Large intestine (tissue), 3 donors: Measurements from ENCODE around the gene UBE4B. TPM values are rescaled to one million over a fixed set of nuclear protein-coding genes. Genes with fewer than 3 reads are reported as not detected.

Experiments used
- DNase-seq, 2 donors: peaks; one replicate each; pipeline versions ENCODE4 v3.0.0 to v3.0.0-alpha.2; 2013
- H3K27ac ChIP-seq: one replicate; pipeline ENCODE4 v1.5.1; 2013; ENCODE audit warnings: low read length
- H3K27me3 ChIP-seq: 2 replicates; pipeline ENCODE4 v1.6.1; 2013; ENCODE audit warnings: low read length; ENCODE audit not compliant: control insufficient read depth, insufficient read depth
- H3K36me3 ChIP-seq: 2 replicates; pipeline ENCODE4 v1.6.1; 2013; ENCODE audit warnings: low read length; ENCODE audit not compliant: control insufficient read depth, insufficient read depth
- H3K4me1 ChIP-seq: one replicate; pipeline ENCODE4 v1.6.1; 2013; ENCODE audit warnings: low read length; ENCODE audit not compliant: control insufficient read depth, insufficient read depth
- H3K4me3 ChIP-seq: one replicate; pipeline ENCODE4 v1.5.1; 2013; ENCODE audit warnings: low read length
- H3K9me3 ChIP-seq: one replicate; pipeline ENCODE4 v1.6.1; 2013; ENCODE audit warnings: mild to moderate bottlenecking, low read depth, low read length, moderate library complexity; ENCODE audit not compliant: control insufficient read depth
- WGBS: methylation state at CpG from one replicate; pipeline ENCODE4 v1.1.5; 2013; ENCODE audit warnings: low lambda C conversion rate; ENCODE audit not compliant: insufficient coverage; 5-methylcytosine and 5-hydroxymethylcytosine counted together
- polyA plus RNA-seq: library from polyadenylated mRNA; unstranded; fragments of 120-200 nt; gene quantifications from one replicate; pipeline ENCODE4 v1.2.1, GENCODE V29; 2013

The UBE4B gene
- polyA plus RNA-seq, 1 donor, result 49.1 TPM

DNA sequence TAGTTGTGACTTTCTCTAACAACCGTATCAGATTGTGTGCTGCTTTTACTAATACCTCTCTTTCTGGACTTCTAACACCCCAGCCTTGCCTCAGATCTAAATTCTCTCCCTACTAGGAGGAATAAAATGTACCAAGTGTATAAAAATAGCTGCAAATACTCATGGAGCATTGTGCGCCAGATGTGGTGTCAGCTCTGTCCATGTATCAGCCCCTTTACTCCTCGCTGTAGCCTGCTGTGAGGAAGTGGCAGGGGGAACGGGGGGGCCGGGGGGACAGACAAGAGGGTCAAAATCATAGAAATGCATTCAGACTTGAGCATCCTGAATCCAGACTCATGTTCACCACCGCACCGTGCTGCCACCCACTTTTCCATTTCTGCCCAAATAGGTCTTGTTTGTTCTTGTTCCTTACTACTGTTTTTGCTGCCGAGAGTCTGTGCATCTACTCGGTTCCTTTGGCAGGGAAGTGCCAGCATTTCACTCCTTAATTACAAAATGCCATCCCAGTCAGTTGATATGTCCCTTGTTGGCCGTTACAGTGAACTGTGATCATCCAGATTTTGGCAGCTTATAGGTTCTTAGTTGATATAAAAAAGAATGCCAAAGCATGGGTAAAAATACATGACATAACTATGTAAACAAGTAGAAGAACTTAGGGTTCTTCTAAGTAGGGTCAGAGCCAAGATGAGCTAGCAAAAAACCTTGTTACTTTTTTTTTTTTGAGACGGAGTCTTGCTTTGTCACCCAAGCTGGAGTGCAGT lies 76.4 kb downstream of the UBE4B start:
- no peak for DNase-seq
- Histone ChIP-seq H3K9me3 (no peaks in the 10 kb centered on the region), H3K36me3 (peaks cover 40% of the 10 kb centered on the region), H3K27me3 (no peaks in the 10 kb centered on the region), H3K27ac (no peak overlapping the region), H3K4me3 (no peak overlapping the region), H3K4me1 (peaks cover 22% of the 10 kb centered on the region)
- WGBS, result 83% methylated on average over 2 of the region's 11 CpGs

DNA sequence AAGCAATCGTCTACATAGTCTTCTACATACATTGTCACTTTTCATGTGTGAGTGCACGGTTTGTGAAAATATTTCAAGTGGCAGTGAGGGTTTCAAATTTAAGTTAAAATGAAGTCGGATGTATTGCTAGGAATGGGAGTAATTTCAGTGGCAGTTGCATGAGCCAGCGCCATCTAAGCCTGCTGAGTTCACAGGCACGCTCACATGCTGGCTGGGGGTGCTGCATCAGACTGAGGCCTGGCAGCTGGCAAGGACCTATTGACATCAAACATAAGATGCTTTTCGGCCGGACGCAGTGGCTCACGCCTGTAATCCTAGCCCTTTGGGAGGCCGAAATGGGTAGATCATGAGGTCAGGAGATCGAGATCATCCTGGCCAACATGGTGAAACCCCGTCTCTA lies 80.7 kb downstream of the UBE4B start:
- no peak overlapping the region for H3K27ac ChIP-seq
- H3K27me3 ChIP-seq, result no peaks in the 10 kb centered on the region
- DNase-seq, result no peak
- WGBS, result 100% methylated on average over 2 of the region's 12 CpGs
- H3K36me3 ChIP-seq, result peaks cover 37% of the 10 kb centered on the region
- no peak overlapping the region for H3K4me3 ChIP-seq
- H3K9me3 ChIP-seq, result no peaks in the 10 kb centered on the region
- no peaks in the 10 kb centered on the region for H3K4me1 ChIP-seq

DNA sequence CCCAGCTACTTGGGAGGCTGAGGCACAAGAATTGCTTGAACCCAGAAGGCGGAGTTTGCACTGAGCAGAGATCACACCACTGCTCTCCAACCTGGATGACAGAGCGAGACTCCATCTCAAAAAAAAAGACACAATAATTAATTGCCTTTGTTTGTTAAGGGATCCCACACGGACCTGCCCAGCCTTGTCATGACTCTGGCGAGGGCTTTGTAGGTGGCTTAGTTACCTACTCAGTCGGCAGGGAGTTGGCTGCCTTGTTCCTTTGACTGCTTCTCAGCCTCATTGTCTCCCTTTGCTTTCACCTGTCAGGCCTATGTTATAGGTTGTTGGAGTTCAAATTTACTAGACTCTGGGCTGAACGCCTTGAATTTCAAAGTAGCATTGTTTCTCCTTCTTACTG lies 82.0 kb downstream of the UBE4B start:
- peaks cover 37% of the 10 kb centered on the region for H3K36me3 ChIP-seq
- 100% methylated on average over 1 of the region's 6 CpGs for WGBS
- H3K27ac ChIP-seq, result no peak overlapping the region
- H3K4me1 ChIP-seq, result no peaks in the 10 kb centered on the region
- H3K27me3 ChIP-seq, result no peaks in the 10 kb centered on the region
- no peak overlapping the region for H3K4me3 ChIP-seq
- no peak for DNase-seq
- no peaks in the 10 kb centered on the region for H3K9me3 ChIP-seq

DNA sequence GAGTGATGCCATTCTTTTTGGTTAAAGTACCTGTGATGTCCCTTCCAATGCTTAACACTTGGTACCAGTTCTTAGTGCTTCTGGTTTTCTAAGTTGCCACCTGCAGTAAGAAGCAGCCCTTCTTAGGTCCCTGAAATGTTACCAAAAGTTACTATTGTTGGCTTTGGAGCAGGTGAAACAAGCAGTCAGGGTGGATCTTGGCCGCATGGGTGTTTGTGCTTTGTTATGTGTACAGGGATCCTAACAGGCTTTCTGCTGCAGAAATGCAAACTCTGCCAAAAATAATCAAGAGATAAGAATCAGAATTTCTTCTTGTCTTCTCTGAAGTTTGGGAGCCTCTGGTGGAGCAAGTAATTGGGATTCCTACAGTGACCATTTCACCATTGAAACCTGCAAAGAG lies 84.4 kb downstream of the UBE4B start:
- WGBS, result no CpG with 5 or more reads among the region's 1 CpG
- H3K4me1 ChIP-seq, result no peaks in the 10 kb centered on the region
- H3K36me3 ChIP-seq, result peaks cover 43% of the 10 kb centered on the region
- no peaks in the 10 kb centered on the region for H3K27me3 ChIP-seq
- no peak for DNase-seq
- H3K4me3 ChIP-seq, result no peak overlapping the region
- H3K9me3 ChIP-seq, result no peaks in the 10 kb centered on the region
- H3K27ac ChIP-seq, result no peak overlapping the region

DNA sequence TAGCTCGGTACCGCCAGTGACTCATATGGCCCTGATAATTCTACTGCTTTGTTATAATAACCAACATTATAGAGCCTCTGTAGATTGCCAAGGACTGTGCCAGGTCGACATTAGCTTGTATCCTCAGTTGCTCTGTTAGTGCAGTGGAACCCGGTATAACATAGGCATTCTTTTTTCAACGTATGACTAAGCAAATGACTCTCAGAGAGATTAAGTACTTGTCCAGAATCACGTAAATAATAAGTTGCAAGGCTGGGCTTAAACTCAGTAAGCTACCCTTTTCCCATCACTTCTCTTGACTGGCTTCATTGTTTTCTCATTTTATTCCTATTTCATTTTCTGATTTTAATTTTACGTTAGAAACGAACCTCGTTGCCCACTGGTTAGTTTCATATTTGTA lies 85.1 kb downstream of the UBE4B start:
- DNase-seq, result no peak
- 81% methylated on average over 4 of the region's 9 CpGs for WGBS
- Histone ChIP-seq H3K36me3 (peaks cover 43% of the 10 kb centered on the region), H3K4me1 (no peaks in the 10 kb centered on the region), H3K27ac (no peak overlapping the region), H3K27me3 (no peaks in the 10 kb centered on the region), H3K4me3 (no peak overlapping the region), H3K9me3 (no peaks in the 10 kb centered on the region)

DNA sequence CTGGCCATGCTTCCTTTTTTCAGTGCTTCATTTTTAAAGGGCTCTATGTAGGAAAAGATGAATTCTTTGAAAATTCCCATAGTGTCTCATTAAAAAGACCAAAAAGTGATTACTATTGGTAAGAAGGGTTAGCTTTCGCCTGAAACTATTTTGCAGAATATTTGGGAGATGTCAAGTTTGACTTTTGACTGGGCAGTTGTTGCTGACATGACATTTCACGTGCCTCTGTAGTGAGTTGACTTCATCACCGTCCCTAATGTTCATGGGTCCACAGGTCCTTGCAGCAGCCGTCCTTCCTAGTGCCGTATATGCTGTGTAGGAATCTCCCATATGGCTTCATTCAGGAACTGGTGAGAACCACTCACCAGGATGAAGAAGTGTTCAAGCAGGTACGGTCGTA lies 88.9 kb downstream of the UBE4B start:
- WGBS, result 100% methylated on average over 2 of the region's 7 CpGs
- peaks cover 36% of the 10 kb centered on the region for H3K36me3 ChIP-seq
- no peaks in the 10 kb centered on the region for H3K4me1 ChIP-seq

DNA sequence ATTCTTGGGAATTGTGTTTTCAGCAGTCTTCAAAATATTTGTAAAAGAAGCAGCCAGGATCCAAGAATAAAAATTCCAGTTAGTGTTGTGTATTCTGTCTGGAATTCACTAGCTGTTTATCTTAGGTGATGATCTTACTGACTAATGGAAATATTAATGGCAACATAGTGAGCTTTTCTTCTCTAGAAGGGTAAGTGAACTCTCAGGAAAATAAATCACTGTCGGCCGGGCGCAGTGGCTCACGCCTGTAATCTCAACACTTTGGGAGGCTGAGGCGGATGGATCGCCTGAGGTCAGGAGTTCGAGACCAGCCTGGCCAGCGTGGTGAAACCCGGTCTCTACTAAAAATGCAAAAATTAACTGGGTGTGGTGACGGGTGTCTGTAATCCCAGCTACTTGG lies 90.2 kb downstream of the UBE4B start:
- peaks cover 33% of the 10 kb centered on the region for H3K36me3 ChIP-seq
- H3K4me1 ChIP-seq, result no peaks in the 10 kb centered on the region

More for the DNA sequence above, 88.9 kb downstream of the UBE4B start:
- no peaks in the 10 kb centered on the region for H3K27me3 ChIP-seq
- DNase-seq, result no peak
- no peak overlapping the region for H3K4me3 ChIP-seq
- H3K27ac ChIP-seq, result no peak overlapping the region
- H3K9me3 ChIP-seq, result no peaks in the 10 kb centered on the region

DNA sequence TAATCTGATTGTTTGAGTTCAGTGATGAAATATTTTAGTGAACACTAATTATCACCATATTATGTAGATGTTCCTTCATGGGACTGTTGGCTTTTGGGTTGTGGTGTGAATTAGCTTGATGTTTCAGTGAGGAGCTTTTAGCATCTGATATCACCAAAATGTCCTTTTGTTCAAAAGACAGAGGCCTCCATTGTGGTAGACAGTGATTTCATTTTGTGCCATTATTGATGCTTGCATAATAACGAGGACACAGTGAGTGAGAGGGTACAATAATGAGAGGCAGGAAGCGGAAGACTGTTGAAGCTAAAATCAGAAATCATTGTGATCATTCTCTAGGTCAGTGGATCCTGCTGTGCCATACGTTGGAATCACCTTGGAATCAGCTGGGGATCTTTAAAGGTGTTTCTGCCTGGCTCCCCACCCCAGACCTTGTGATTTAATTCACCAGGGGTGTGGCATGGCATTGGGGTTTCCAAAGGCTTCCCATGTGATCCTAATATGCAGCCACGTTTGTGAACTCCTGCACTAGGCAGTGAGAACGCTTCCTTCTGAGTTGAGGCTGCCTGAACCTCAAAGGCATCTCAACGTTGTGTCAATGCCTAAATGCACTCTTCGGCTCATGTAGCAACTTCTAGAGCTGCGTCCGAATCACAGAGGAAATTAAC lies 95.5 kb downstream of the UBE4B start:
- 100% methylated on average over 1 of the region's 9 CpGs for WGBS
- Histone ChIP-seq H3K9me3 (no peaks in the 10 kb centered on the region), H3K27me3 (no peaks in the 10 kb centered on the region), H3K36me3 (peaks cover 57% of the 10 kb centered on the region), H3K4me1 (no peaks in the 10 kb centered on the region), H3K4me3 (no peak overlapping the region), H3K27ac (no peak overlapping the region)
- DNase-seq, result no peak

More for the DNA sequence above, 90.2 kb downstream of the UBE4B start:
- Histone ChIP-seq H3K27me3 (no peaks in the 10 kb centered on the region), H3K27ac (no peak overlapping the region), H3K9me3 (no peaks in the 10 kb centered on the region), H3K4me3 (no peak overlapping the region)
- no CpG with 5 or more reads among the region's 10 CpGs for WGBS
- no peak for DNase-seq

DNA sequence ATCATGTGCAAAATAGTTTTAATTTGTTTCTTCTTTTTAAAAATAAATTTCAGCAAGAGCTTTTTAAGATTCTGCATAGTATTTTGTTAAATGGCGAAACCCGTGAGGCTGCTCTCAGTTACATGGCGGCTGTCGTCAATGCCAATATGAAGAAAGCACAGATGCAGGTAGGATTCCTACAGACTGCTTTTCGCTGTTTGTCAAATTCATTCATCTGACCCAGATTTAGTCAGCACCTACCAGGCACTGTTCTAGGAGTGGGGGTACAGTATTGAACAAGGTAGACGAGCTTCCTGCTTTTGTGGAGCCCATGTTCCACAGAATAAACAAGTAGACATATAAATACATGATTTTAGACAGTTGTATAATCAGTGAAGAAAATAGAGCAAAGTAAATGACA lies 99.6 kb downstream of the UBE4B start:
- Histone ChIP-seq H3K27me3 (no peaks in the 10 kb centered on the region), H3K36me3 (peaks cover 74% of the 10 kb centered on the region), H3K9me3 (no peaks in the 10 kb centered on the region), H3K27ac (no peak overlapping the region), H3K4me3 (no peak overlapping the region), H3K4me1 (no peaks in the 10 kb centered on the region)
- no peak for DNase-seq
- 100% methylated on average over 3 of the region's 6 CpGs for WGBS

DNA sequence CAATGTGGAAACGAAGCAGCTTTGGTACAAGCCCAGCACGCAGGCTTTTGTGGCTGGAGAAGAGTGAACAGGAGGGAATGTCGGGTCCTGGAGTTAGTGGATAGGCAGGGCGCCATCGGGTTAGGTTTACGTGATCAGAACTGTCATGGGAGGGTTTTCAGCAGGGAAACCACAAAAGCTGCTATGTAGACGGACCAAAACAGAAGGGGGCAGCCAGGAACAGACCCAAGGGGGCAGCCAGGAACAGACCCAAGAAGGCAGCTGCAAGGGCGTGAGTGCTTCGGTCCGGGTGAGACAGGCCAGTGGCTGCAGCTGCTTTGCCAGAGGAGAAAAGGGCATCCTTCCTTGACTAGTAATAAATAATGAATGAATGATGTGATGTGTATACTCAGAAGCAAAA lies 100.1 kb downstream of the UBE4B start:
- peaks cover 74% of the 10 kb centered on the region for H3K36me3 ChIP-seq

DNA sequence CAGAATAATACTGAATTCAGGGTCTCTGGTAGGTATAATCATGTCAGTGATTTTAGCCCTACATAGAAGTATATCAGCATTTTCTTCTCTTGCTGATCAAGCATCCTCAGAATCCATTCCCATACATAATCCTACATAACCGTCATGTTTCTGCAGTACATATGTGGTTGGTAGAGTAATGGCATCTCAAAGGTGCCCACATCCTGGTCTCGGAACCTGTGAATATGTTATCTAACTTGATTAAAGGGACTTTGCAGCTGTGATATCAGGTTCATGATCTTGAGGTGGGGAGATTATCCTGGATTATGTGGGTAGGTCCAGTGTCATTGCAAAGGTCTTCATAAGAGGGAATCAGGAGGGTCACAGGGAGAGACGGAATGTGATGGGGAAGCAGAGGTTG lies 108.2 kb downstream of the UBE4B start:
- Histone ChIP-seq H3K9me3 (no peaks in the 10 kb centered on the region), H3K36me3 (peaks cover 53% of the 10 kb centered on the region), H3K4me3 (no peak overlapping the region), H3K27me3 (no peaks in the 10 kb centered on the region), H3K27ac (no peak overlapping the region), H3K4me1 (no peaks in the 10 kb centered on the region)
- DNase-seq, result no peak
- WGBS, result no CpG with 5 or more reads among the region's 3 CpGs

More for the DNA sequence above, 100.1 kb downstream of the UBE4B start:
- Histone ChIP-seq H3K27ac (no peak overlapping the region), H3K9me3 (no peaks in the 10 kb centered on the region), H3K4me1 (no peaks in the 10 kb centered on the region), H3K4me3 (no peak overlapping the region), H3K27me3 (no peaks in the 10 kb centered on the region)
- DNase-seq, result no peak
- 80% methylated on average over 1 of the region's 10 CpGs for WGBS
